ENCODE measurements around the gene TBCEL. TPM values are rescaled to one million over a fixed set of nuclear protein-coding genes. Genes with fewer than 3 reads are reported as not detected.

TBCEL gene, protein sequence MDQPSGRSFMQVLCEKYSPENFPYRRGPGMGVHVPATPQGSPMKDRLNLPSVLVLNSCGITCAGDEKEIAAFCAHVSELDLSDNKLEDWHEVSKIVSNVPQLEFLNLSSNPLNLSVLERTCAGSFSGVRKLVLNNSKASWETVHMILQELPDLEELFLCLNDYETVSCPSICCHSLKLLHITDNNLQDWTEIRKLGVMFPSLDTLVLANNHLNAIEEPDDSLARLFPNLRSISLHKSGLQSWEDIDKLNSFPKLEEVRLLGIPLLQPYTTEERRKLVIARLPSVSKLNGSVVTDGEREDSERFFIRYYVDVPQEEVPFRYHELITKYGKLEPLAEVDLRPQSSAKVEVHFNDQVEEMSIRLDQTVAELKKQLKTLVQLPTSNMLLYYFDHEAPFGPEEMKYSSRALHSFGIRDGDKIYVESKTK
- 18.3 and 18.9 TPM in 2 replicates for total RNA-seq (2014; rRNA removed; shearing (Covaris generic); ENCODE audit: low replicate concordance)

DNA sequence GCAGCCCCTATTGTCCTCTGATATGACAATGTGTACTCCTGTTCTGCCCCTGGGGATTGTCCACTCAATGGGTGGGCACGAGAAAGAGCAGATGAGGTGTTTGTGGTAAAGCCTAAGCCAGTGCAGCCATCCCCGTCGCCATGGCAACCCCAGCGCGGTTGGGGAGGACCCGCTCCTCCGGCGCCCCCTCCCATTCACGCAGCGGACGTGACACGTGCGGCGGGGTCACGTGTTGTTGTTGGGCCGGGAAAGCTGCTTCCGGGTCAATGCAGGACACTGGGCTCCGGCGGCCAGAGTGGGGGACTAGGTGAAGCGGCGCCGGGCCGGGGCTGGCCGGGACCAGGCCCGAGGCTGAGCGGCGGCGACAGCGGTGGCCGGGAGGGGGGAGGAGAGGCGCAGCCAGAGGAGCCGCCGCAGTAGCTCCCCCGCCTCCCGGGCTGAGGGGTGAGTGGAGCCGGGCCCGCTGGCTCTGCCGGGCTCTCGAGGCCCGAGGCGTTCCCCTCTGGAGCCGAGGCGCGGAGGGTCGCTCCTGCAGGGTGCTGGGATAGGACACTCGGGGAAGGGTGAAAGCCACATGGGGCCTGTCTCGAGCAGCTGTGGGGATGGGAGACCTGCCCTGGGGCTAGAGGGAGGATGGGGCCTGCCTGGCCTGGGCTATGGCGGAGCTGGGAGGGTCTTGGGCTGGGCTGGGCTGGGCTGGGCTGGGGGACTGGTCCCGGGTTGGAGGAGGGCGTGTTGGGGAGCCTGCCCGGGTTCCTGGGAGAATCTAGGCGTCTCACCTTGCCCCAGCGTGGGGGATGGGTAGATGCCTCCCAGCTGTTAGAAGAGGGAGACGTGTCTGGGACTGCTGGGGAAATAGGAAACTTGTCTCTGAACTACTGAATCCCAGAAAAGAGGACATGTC lies at the start of gene TBCEL:
Gene TBCEL (plus strand): TSS at position 255 of the 904 bp plus-strand sequence. CDS start 21,589 bp downstream, outside the sequence.
- DNase-seq (ENCODE audit: low read depth) = peak; percentile 74
- in situ Hi-C loops (cut with HindIII; ENCODE audit: low pct_unique_long_range_greater_than_20kb, low sequenced_read_pairs) = no loop called here

- in situ Hi-C loops (cut with HindIII; ENCODE audit: low pct_unique_long_range_greater_than_20kb, low sequenced_read_pairs) = no loop called here
Measured at GRCh38 chr11:120974466-120974865, 49.4 kb upstream of the TBCEL start.

DNA sequence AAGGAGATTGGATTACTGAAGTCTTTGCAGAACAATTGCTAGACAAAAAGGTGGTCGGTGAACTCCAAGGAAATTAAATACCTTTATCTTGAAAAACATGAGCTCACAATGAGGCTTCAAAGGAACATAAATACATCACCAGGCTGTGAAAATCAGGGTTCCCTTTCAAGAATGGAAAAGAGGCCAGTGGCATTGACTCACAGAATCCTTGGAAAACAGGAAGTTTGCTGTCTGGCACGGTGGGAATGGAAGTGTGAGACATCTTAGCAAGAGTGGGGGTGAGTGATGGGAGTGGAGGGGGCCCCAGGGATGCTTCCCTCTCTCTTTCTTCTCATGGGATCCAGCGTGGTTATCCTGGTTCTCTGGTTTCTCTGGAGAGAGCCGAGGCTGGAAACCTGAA lies 48.9 kb upstream of the TBCEL start:
- DNase-seq (ENCODE audit: low read depth) = no peak
- in situ Hi-C loops (cut with HindIII; ENCODE audit: low pct_unique_long_range_greater_than_20kb, low sequenced_read_pairs) = no loop called here

More at GRCh38 chr11:120974466-120974865, 49.4 kb upstream of the TBCEL start:
- DNase-seq (ENCODE audit: low read depth) = no peak

- in situ Hi-C loops (cut with HindIII; ENCODE audit: low pct_unique_long_range_greater_than_20kb, low sequenced_read_pairs) = no loop called here
Measured at GRCh38 chr11:120977266-120978137, 46.4 kb upstream of the TBCEL start.

GRCh38 chr11:120978701-120979100 lies 45.2 kb upstream of the TBCEL start:
- in situ Hi-C loops (cut with HindIII; ENCODE audit: low pct_unique_long_range_greater_than_20kb, low sequenced_read_pairs) = no loop called here
- DNase-seq (ENCODE audit: low read depth) = no peak

More at GRCh38 chr11:120977266-120978137, 46.4 kb upstream of the TBCEL start:
- no peak for DNase-seq (ENCODE audit: low read depth)

GRCh38 chr11:120985718-120986569 lies 38.0 kb upstream of the TBCEL start:
- DNase-seq (ENCODE audit: low read depth) = peak; percentile 45
- in situ Hi-C loops (cut with HindIII; ENCODE audit: low pct_unique_long_range_greater_than_20kb, low sequenced_read_pairs) = no loop called here

DNA sequence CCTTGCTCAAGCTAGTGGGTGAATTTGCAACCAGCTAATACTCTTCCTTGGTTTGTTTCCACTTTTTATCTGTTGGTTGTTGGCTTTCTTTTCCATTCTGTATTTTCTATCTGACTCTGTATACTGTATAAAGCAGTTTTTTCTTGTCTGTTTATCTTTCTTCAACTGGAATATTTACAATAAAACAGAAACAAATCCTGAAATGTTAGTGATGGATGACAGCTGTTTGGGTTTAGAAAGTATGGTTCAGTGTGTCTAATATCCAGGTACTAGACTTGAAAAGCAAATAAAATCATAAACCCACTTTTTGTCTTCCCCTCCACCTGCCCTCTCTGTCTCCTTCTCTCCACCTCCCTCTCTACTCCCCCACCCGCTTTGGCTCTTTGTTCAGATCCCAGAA lies 35.3 kb upstream of the TBCEL start:
- in situ Hi-C loops (cut with HindIII; ENCODE audit: low pct_unique_long_range_greater_than_20kb, low sequenced_read_pairs) = no loop called here

GRCh38 chr11:120991830-120992686 lies 31.8 kb upstream of the TBCEL start:
- no peak for DNase-seq (ENCODE audit: low read depth)
- in situ Hi-C loops (cut with HindIII; ENCODE audit: low pct_unique_long_range_greater_than_20kb, low sequenced_read_pairs) = no loop called here

More for the DNA sequence above, 35.3 kb upstream of the TBCEL start:
- no peak for DNase-seq (ENCODE audit: low read depth)

DNA sequence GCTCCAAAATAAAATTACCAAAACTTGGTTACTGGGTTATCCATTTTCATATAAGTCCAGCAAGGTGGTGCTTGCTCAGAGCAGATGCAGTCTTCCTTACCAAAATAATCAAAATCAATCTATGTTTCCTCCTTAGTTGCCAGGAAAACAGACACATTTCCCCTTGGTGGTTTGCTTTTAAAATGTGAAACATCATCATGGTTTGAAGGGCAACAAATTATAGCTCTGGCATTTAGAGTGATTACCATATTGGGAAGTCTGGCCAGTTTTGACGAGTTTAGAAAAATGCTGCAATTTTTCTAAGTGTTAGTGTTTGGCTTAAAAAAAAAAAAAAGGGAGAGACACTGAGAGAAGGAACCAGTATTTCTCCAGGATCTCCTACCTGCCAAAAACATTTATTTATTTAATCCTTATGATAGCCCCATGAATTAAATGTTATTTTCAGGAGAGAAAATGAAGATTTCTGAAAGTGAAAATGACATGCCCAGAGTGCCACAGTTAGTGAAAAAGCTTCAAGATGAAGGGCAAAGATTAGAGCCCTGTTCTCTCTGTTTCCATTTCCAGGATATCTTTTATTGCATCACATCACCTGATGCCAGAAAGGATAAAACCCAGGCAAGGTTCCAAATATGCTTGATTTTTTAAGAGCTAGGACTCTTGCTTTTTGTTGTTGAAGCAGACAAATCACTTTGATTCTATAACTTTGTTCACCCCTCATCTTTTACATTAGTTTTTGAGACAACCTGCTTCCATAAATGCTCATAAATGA lies 29.6 kb upstream of the TBCEL start:
- in situ Hi-C loops (cut with HindIII; ENCODE audit: low pct_unique_long_range_greater_than_20kb, low sequenced_read_pairs) = no loop called here
- DNase-seq (ENCODE audit: low read depth) = no peak

- in situ Hi-C loops (cut with HindIII; ENCODE audit: low pct_unique_long_range_greater_than_20kb, low sequenced_read_pairs) = no loop called here
- no peak for DNase-seq (ENCODE audit: low read depth)
Measured at GRCh38 chr11:120995184-120995583, 28.7 kb upstream of the TBCEL start.

GRCh38 chr11:120996973-120997372 lies 26.9 kb upstream of the TBCEL start:
- DNase-seq (ENCODE audit: low read depth) = no peak
- in situ Hi-C loops (cut with HindIII; ENCODE audit: low pct_unique_long_range_greater_than_20kb, low sequenced_read_pairs) = no loop called here

DNA sequence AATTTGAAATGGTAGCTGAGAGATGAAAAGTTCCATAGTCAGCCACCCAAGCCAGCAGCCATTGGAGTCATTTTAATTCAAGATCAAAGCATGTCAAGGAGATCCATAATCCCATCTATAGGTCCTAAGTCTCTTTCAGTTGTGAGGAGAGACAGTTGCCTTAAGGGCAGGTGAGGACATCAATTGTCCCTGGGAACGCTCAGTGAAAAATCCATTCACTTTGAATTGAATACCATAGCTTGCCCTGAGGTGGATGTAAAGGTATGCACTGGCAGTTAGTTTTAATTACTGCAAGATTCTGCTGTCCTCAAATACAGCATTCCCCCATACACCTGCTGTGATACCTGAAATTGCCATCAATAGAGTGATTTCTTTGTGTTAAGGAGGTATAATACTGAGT lies 25.3 kb upstream of the TBCEL start:
- DNase-seq (ENCODE audit: low read depth) = no peak
- in situ Hi-C loops (cut with HindIII; ENCODE audit: low pct_unique_long_range_greater_than_20kb, low sequenced_read_pairs) = no loop called here

DNA sequence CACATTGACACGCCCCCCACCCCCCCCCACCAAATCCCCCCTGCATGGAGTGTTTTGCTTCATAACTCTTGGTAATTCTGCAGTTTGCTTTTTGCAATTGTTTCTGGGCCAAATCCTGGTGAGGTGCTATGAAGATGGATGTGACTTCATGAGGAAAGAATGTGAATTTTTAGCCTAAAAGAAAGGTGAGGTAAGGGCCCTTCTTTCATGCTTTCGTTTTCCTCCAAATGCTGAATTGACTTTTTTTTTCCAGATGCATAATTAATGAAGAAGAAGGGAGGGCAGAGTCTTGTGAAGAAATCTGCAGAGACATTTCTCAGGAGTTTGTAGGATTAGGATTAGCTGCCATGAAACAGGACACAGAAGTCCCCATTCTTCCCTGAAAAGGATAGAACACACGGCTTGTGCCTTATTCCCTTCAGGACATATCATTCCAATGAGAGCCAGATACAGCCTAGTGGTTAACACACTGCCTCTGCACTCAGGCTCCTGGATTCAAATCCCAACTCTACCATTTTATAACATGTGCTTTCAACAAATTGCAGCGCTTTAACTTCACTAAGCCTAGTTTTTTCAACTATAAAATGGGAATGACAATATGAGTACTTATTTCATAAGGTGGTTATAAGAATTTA lies 19.6 kb upstream of the TBCEL start:
- DNase-seq (ENCODE audit: low read depth) = no peak
- in situ Hi-C loops (cut with HindIII; ENCODE audit: low pct_unique_long_range_greater_than_20kb, low sequenced_read_pairs) = no loop called here

DNA sequence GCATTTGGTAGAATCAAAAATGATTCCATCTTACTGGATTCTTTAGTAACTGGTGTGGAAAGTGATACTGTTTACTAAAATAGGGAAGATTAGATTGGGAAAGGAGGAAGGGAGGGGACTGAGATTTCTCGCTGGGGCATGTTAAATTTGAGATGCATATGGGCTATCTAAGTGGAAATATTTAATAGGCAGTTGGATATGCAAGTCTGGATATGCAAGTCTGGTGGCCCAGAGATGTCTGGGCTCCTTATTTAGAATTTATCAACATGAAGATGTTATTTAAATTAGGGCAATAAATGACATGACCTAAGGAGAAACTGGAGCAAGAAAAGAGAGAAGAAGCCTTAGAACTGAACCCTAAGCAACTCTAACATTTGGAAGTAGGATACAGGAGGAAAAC lies 17.0 kb upstream of the TBCEL start:
- DNase-seq (ENCODE audit: low read depth) = no peak
- in situ Hi-C loops (cut with HindIII; ENCODE audit: low pct_unique_long_range_greater_than_20kb, low sequenced_read_pairs) = no loop called here

GRCh38 chr11:121008551-121008950 lies 15.4 kb upstream of the TBCEL start:
- in situ Hi-C loops (cut with HindIII; ENCODE audit: low pct_unique_long_range_greater_than_20kb, low sequenced_read_pairs) = no loop called here

More at GRCh38 chr11:121008551-121008950, 15.4 kb upstream of the TBCEL start:
- DNase-seq (ENCODE audit: low read depth) = no peak

All from Caki2 (cell line).